NCI-H2227 treated with DMSO at 0.1 percent for 48 hours (cell line): ENCODE data around the gene TFAP2E.

Experiments used
- DNase-seq: peaks from one replicate; lab custom pipeline; 2025; lab: John Stamatoyannopoulos, UW

TFAP2E gene

DNA sequence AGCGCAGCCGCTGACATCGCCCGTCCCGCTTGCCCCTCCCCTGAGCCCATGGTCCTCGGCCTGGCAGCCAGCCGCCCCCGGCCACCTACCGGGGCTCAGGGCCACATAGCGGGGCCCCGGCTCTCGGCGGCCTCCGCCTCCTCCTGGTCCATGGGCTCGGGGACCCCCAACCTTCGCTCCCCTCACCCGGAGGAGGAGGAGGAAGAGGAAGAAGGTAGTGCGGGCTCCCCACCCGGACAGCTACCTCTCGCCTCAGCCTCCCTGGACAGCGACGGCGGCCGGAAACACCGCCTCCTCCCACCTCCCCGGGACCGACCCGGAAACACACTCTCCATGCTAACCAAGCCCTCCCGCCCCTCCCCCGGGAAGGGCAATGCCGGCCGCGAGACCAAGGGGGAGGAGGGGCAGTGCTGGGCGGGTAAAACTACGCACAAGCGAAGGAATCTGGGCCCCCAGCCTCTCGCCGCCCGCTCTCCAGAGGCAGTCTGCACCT, 15.9 kb upstream of the TFAP2E start, which contains the start of gene KIAA0319L:
KIAA0319L (minus strand) TSS at position 286 of the 493 bp plus-strand sequence. CDS start 2,912 bp downstream, outside the sequence.
- DNase-seq, result peak; percentile 95

DNA sequence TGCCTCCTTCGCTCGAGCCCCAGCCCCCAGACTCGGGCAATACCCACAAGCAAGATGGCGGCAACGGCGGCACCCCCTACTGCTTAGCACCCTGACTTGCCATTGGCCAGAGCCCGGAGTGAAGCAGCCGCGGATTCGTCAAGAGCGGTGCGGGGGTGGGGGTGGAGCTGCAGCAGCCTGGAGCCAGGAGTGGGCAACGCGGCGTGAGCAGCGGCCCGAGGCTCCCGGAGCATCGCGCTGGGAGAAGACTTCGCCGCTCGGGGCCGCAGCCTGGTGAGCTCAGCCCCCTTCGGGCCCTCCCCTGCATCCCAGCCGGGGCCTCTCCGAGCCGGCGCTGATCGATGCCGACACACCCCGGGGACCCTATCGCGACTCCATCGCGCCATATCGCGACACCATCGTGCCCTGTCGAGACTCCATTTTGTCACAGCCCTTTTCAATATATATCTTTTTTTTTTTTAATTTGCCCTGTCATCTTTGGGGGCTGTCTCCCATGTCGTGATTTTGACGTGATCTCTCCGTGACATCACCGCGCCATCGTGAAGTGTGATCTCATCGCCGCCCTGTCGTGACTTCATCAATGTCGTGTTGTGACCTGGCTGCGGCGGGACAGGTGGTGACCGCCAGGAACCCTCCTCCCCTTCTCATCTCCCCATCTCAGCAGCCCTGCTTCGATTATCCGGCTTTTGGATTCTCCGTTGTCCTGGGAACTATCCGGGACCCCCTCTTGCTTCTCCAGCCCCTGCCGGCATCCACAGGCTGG, 15.3 kb upstream of the TFAP2E start, which contains the start of gene NCDN:
NCDN (plus strand) TSS at position 189 of the 763 bp plus-strand sequence; CDS start at position 581, 392 bp downstream.
- DNase-seq, result peak; percentile 98

GRCh38 chr1:35558374-35559316, 14.5 kb upstream of the TFAP2E start:
- no peak for DNase-seq

DNA sequence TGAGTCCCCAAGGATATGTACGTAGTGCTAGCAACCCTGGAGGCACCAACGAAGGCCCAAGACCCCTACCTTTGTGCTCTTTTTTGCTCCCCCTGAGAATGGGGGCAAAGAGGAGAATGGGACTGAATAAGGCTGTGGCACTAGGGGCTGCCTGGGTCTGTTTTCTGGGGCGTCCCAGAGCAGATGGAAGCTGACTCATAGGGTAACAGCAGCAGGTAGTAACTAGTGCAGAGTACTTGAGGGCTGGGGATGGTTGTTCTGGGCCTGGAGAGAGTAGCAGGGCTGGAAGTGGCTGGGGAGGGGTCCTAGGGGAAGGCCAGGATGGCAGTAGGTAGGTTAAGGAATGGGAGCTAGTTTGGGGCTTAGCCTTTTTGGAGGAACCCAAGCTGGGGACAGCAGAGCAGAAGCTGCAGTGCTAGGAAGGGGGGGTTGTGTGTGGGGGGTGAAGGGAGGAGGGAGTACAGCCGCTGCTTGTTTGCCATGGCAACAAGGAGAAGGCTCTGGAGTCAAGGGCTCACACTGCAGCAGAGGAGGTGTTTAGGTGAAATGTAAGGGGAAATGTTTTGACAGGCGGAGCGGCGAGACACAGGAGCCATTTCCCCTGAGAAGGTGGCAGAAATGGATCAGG, 13.7 kb upstream of the TFAP2E start:
- DNase-seq, result peak; percentile 61

DNA sequence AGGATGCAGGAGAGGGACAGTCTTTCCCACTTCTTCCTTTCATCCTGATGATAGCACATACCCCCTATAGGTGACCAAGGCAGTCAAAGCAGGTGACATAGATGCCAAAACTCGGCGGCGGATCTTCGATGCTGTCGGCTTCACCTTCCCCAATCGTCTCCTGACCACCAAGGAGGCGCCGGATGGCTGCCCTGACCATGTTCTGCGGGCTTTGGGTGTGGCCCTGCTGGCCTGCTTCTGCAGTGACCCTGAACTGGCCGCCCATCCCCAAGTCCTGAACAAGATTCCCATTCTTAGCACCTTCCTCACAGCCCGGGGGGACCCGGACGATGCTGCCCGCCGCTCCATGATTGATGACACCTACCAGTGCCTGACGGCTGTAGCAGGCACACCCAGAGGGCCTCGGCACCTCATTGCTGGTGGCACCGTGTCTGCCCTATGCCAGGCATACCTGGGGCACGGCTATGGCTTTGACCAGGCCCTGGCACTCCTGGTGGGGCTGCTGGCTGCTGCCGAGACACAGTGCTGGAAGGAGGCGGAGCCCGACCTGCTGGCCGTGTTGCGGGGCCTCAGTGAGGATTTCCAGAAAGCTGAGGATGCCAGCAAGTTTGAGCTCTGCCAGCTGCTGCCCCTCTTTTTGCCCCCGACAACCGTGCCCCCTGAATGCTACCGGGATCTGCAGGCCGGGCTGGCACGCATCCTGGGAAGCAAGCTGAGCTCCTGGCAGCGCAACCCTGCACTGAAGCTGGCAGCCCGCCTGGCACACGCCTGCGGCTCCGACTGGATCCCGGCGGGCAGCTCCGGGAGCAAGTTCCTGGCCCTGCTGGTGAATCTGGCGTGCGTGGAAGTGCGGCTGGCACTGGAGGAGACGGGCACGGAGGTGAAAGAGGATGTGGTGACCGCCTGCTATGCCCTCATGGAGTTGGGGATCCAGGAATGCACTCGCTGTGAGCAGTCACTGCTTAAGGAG, 12.6 kb upstream of the TFAP2E start:
- DNase-seq, result no peak

DNA sequence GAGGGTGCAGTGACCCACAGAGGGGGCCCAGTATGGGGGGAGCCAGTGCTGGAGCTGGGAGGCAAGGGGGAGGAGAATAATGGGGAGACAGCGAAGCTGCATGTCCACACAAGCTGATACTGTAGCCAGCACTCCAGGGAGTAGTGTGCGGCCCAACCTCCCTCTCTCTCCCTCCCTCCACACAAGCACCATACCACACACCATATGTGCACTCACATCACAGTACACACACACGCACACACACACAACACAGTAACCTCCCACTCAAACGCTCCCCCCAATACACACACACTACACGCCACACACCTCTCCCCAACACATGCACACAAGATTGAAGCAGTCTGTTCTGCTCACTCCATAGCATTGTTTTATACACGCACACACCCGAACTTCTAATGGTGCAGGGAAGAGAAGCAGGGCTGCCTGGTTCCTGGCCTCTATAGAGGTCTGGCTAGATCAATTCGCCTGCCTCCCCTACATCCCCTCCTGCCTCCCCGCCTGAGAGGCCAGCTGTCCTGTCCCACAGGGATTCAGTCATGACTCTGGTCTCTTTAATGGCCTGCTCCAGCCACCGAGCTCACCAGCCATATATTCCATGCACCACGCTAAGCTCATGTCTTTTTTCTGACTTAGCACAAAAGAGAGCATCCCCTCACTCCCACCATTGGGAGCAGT, 11.7 kb upstream of the TFAP2E start:
- no peak for DNase-seq

GRCh38 chr1:35561972-35562680, 11.0 kb upstream of the TFAP2E start:
- no peak for DNase-seq

GRCh38 chr1:35563166-35563565, 9.9 kb upstream of the TFAP2E start:
- DNase-seq, result no peak

DNA sequence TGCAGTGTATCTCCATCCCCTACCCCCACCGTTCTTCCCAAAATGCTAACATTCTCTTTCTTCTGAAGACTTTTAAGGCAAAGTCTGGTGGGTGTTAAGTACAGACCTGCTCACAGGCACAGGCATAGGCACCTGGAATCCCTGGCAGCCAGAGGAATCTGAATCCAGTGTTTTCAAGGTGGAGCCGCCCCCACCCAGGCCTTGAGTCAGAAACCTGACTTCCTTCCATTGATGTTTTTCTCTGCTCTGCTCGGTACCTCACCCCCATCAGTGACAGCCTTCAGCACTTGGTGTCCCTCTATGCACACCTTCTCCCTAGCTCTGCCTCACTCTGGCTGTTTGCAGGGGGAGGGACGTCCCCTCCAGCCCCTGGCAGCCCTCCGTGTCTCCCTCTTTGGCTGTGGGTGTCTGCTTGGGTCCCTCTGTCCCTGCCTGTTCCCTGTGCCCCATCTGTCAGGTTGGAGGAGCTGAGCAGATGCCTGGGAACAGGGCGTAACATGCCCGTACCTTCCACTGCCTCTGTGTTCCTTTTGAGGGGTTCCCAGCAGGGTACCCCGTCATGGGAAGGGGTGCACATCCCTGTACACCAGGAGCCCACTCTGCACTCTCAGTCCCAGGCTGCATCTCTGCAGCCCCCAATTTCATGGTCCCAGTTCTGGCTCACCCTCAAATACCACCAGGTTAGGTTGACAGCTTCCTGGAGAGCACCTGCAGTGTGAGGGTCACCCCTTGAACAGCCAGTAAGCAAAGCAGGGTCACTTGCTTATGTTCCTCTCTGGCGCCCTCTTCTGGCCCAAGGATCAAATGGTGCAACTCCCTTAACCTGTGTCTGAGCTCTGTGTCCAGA, 8.9 kb upstream of the TFAP2E start:
- DNase-seq, result peak; percentile 68

DNA sequence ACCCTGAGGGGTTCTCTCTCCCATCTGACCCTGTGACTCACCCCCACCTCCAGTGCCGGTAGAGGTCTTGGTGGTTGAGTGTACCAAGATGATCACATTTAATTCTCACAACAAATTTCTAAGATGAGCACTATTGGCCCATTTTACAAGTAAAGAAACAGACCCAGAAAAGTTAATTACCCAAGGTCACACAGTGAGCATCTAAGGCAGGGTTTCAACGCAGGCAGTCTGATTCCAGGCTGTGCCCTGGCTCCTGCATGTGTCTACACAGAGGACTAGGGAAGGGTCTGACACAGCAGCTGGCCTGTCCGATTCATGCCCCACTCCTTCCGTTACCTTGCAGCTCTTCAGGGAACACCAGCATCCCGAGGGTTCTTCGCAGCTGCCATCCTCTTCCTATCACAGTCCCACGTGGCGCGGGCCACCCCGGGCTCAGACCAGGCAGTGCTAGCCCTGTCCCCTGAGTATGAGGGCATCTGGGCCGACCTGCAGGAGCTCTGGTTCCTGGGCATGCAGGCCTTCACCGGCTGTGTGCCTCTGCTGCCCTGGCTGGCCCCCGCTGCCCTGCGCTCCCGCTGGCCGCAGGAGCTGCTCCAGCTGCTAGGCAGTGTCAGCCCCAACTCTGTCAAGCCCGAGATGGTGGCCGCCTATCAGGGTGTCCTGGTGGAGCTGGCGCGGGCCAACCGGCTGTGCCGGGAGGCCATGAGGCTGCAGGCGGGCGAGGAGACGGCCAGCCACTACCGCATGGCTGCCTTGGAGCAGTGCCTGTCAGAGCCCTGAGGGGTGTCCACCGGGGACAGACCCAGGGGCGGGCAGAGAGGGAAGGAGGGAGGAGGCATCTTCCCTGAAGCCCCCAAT, 8.0 kb upstream of the TFAP2E start:
- DNase-seq, result no peak

DNA sequence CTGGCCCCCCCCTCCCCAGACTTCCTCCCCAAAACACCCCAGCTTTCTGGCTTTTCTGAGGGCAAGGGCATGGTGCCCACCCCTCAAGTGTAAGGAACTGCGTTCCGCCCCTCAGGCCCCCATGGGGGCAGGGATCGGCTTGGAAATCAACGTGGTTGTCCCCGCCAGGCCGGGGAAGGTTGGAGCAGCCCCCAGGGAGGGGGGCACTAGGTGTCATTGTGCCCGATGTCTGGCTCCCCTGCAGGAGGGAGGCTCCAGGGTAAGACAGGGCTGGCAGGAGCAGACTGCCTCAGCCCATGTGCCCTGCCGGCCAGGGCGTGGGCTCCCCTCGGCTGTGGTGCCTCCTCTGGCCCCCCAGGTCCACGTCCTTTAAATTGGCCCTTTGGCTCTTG, 7.4 kb upstream of the TFAP2E start:
- DNase-seq, result no peak

DNA sequence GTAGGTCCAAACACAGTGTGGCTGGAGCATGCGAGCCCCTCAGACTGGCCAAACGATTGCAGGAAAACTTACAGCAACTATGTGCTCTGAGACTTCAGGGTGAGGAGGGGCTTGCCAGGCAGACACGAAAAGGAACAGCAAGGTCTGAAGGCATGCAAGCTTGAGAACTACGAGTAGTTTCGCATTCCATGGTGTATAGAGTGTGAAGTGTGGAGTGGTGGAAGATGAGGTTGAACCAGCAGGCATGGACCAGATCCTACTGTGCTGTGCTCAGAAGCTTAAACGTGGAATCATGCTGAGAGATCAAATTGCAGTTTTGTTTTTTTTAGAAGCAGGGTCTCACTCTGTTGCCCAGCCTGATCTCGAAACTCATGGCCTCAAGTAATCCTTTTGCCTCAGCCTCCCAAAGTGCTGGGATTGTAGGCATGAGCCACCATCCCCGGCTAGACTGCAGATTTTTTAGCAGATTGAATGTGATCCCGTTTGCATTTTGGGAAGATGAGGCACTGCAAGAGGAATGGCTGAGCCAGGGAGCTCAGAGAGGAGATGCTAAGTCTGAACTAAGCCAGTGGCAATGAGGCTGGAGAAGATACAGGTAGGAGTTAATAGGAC, 5.1 kb upstream of the TFAP2E start:
- DNase-seq, result no peak

DNA sequence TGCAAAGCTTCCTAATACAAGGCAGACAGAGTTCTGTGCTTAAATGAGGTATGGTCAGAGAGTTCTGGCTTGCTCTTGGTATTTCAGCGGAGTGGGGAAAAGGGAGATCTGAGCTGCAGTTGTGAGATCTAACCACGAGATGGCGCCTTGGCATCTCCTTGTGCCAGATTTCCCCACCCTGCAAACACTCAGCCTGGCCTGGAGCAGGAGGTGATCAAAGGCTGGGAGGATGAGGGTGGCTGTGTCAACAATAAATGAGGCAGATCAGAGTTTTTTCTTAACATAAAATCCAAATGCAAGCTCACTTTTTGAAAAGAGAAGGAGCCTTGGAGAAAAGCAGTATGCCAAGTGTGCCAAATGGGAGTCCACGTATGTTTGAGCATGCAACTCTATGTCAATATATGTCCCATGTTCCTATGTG, 4.1 kb upstream of the TFAP2E start:
- DNase-seq, result peak; percentile 65

DNA sequence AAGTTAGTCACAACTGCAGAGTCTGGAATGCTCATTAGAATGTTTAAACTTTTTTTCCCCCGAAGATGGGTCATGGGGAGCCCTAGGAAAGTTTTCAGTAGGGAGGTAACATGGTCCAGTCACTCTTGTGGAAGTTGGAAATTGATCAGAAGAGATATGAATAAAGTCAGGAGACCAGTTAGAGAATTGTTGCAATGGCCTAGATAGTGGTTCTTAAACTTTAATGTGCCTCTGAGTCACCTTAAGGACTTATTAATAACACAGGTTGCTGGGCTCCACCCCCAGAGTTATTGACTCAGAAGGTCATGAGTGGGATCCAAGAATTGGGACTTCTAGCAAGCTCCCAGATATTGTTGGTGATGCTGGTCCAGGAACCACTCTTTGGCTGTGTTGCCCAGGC, 3.2 kb upstream of the TFAP2E start:
- no peak for DNase-seq

- DNase-seq, result no peak
Measured at GRCh38 chr1:35570589-35571137, 2.5 kb upstream of the TFAP2E start.

- DNase-seq, result no peak
Measured at GRCh38 chr1:35571263-35571662, 1.9 kb upstream of the TFAP2E start.

- no peak for DNase-seq
Measured at GRCh38 chr1:35572296-35572695, 818 bp upstream of the TFAP2E start.
